ENCODE results near the gene PTPRD. TPM values are rescaled to one million over a fixed set of nuclear protein-coding genes. Genes with fewer than 3 reads are reported as not detected.

Gene PTPRD
- total and polyA plus RNA-seq, 2 experiments from 2014 or later: 11.5 to 58.0 TPM

GRCh38 chr9:8857068-8857925, 1755.5 kb downstream of the PTPRD start (continued):
- TF ChIP-seq ZNF462 (CRISPR knock-in tag; IDR thresholded peaks at IDR 0.05): no peak

GRCh38 chr9:8856396-8857067, 1756.3 kb downstream of the PTPRD start:
- Mint-ChIP-seq H3K27ac (no peak overlapping the region), H3K36me3 (ENCODE audit: low read depth) (no peaks in the 10 kb centered on the region), H3K27me3 (ENCODE audit: insufficient read depth, low read depth, poor library complexity) (peaks cover 16% of the 10 kb centered on the region), H3K4me3 (peak overlapping the region; percentile 95), H3K4me1 (peaks cover 49% of the 10 kb centered on the region), H3K9me3 (no peaks in the 10 kb centered on the region)
- ATAC-seq: no peak
- no peaks in the 10 kb centered on the region for H3K36me3 ChIP-seq (ENCODE audit: insufficient read depth)
- H3K4me2 ChIP-seq: peak overlapping the region; percentile 95
- peaks cover 24% of the 10 kb centered on the region for H3K27me3 ChIP-seq (ENCODE audit: insufficient read depth)
- H4K20me1 ChIP-seq (replicated peaks; ENCODE audit: insufficient read depth): no peaks in the 10 kb centered on the region; the same call in 1 of the 2 replicates
- no peaks in the 10 kb centered on the region for H3K9me2 ChIP-seq (ENCODE audit: insufficient read depth)
- no peak for TF ChIP-seq CREB1 (CRISPR knock-in tag; IDR thresholded peaks at IDR 0.05; ENCODE audit: low read depth)
- no peak for TF ChIP-seq STAT1 (IDR thresholded peaks at IDR 0.05; ENCODE audit: unreplicated experiment)
- TF ChIP-seq ZNF114 (CRISPR knock-in tag; IDR thresholded peaks at IDR 0.05): no peak
- no peak for TF ChIP-seq JUNB (IDR thresholded peaks at IDR 0.05; ENCODE audit: unreplicated experiment)
- no peak for TF ChIP-seq POLR2AphosphoS5 (IDR thresholded peaks at IDR 0.05; ENCODE audit: low read depth)
- no peak for TF ChIP-seq NANOG (IDR thresholded peaks at IDR 0.05; ENCODE audit: borderline replicate concordance)
- no peak for TF ChIP-seq CTCF (conservative IDR thresholded peaks at IDR 0.05; ENCODE audit: low read depth in 2 of 2)
- no peak for TF ChIP-seq EZH2phosphoT487 (IDR thresholded peaks at IDR 0.05; ENCODE audit: unreplicated experiment)
- no peak for TF ChIP-seq ETS1 (IDR thresholded peaks at IDR 0.05)
- peaks cover 43% of the 10 kb centered on the region for H3K4me1 ChIP-seq (ENCODE audit: insufficient read depth)
- peak overlapping the region; percentile 98; the same call in 1 of the 2 replicates for H2AFZ ChIP-seq
- H3K4me3 ChIP-seq: peak overlapping the region; percentile 95
- no peak overlapping the region for H3K27ac ChIP-seq (ENCODE audit: low read depth)
- no peaks in the 10 kb centered on the region for H3F3A ChIP-seq (replicated peaks; ENCODE audit: low read depth)
- H3K79me2 ChIP-seq (replicated peaks; ENCODE audit: insufficient read depth): peaks cover 39% of the 10 kb centered on the region
- no peak for DNase-seq (ENCODE audit: low spot score)
